Epithelial cell of proximal tubule (primary cell): ENCODE results near the gene TP53AIP1. TPM values are rescaled to one million over a fixed set of nuclear protein-coding genes. Genes with fewer than 3 reads are reported as not detected.

Experiments
- DNase-seq: peaks from one replicate; pipeline ENCODE4 v3.0.0-alpha.2; 2011; ENCODE audit warnings: low read depth
- H3K4me3 ChIP-seq: 2 replicates; pipeline ENCODE4 v1.5.1; 2011; ENCODE audit warnings: low read depth, mild to moderate bottlenecking, low read length
- total RNA-seq: library from RNA; depleted of rRNA; stranded (reverse); fragments of >200 nt; gene quantifications from 2 replicates; pipeline ENCODE4 v1.2.3, GENCODE V29; 2015
- TF ChIP-seq, protein P1 (sequence below): conservative IDR thresholded peaks from 2 replicates; pipeline ENCODE4 v1.5.1; 2012; ENCODE audit warnings: low read depth, mild to moderate bottlenecking, low read length

The TP53AIP1 gene
- total RNA-seq, 1 donor from 2014 or later = not detected

DNA sequence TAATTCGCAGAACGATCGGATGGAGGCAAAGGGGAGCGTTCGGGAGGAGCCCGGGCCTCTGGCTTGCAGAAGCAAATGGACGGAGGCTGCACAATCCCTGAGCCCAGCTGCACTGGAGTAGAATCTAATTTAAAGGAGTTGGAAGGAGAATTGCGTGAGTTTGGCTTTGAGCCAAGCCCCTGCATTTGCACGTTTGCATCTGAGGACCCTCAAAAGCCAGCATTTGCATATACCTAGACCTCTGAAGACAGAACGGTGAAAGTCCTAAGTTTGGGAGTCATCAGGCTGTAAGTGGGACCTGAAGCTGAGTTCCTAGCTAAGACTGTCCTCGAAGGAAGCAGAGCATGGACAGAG, 15.6 kb downstream of the TP53AIP1 start:
- H3K4me3 ChIP-seq = no peak overlapping the region
- no peak for DNase-seq
- TF ChIP-seq, protein P1, sequence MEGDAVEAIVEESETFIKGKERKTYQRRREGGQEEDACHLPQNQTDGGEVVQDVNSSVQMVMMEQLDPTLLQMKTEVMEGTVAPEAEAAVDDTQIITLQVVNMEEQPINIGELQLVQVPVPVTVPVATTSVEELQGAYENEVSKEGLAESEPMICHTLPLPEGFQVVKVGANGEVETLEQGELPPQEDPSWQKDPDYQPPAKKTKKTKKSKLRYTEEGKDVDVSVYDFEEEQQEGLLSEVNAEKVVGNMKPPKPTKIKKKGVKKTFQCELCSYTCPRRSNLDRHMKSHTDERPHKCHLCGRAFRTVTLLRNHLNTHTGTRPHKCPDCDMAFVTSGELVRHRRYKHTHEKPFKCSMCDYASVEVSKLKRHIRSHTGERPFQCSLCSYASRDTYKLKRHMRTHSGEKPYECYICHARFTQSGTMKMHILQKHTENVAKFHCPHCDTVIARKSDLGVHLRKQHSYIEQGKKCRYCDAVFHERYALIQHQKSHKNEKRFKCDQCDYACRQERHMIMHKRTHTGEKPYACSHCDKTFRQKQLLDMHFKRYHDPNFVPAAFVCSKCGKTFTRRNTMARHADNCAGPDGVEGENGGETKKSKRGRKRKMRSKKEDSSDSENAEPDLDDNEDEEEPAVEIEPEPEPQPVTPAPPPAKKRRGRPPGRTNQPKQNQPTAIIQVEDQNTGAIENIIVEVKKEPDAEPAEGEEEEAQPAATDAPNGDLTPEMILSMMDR = no peak

DNA sequence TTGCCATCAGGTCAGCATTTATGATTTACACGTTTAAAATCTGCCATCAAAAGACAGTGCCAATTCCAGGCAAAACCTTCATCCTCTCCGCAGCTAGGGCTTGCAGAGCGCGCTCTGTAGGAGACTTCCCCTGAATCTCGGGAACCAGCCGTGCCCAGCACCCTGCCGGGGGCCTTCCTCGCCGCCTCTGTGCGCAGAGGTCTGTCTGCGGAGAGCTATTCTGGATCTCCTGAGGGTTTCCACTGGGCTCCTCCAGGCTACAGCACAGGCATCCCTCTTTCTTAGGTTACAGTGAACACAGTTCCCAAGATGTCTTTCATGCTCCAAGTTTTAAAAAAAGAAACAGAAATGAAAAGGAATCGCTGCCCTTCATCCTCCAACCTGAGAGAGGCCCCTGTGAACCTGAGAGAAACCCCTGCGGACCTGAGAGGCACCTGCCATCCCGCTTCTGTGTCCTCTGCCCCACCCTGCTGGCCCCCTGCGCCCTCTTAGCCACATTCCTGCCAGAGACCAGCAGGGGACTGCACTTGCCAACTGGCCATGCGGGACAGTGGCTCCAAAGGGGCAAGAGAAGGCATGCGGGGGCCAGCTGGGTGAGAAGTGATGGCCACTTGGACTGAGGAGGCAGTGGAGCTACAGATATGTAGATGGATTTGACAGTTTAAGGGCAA, 16.1 kb downstream of the TP53AIP1 start:
- TF ChIP-seq, protein P1 = no peak
- H3K4me3 ChIP-seq = no peak overlapping the region
- no peak for DNase-seq

DNA sequence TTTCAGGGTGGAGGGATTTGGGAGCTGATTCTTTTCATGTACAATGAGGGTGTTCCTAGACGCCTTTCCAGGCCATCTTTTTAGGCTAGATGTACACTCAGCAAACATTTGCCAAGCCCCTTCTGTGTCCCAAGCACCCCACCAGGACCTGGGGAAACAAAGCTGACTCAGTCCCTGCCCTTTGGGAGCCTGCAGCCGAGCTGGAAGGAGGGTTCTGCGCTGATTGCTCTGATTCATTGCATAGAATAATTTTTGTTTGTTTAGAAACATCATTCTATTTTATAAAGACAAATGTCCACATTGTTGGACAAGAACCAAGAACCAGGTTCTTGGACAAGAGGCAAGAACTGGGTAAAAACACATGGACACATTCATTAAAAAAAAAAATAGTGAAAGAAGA, 16.7 kb downstream of the TP53AIP1 start:
- TF ChIP-seq, protein P1 = no peak
- no peak for DNase-seq
- H3K4me3 ChIP-seq = no peak overlapping the region

DNA sequence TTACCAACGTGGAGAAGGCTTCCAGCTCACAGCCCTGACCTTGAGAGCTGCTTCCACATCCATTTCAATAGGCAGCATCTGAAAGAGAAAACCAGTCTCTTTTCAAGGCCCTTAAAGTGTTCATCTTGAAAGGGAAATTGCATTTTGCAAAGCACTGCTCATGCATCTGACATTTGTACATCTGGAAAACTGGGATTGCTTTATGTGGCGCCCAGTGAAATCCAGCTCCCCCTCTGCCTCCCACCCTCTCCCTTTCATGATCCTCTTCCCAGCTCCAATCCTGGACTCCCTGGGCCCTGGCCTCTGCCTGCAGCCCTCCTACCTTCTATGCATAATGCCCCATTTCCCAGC, 17.4 kb downstream of the TP53AIP1 start:
- TF ChIP-seq, protein P1 = no peak
- H3K4me3 ChIP-seq = no peak overlapping the region
- DNase-seq = no peak

DNA sequence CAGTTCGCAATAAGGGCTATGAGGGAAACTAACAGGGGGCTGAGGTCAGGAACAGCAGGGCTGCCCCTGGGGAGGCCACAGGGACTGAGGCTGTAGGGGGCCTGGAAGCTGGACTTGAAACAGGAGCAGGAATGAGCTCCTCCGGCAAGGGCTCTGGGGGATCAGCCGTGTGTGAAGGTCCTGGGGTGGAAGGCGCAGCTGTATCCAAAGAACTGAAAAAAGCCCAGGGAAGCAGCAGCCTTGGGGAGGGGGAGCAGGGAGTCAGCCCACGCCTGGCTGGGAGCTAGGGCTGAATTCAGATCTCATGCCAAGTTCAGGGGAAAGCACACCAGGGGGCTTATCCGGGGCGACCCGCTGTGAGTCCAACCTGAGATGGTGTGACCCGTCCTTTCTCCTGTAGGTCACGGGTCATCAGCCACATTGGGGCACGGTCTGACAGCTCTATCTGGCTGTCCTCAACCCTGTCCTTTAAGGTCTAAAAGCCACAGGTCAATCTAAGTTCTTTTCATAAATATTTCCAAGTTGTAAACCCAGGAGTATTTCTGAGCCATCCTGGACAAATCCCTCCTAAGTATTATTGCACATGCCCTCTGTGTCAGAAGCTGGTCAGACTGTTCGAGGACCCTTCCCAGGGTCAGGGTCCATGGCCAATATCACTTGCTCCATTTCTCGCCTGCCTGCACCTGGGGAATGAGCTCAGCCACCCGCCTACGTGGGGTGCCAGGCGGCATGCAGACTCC, 18.0 kb downstream of the TP53AIP1 start:
- TF ChIP-seq, protein P1 = no peak
- DNase-seq = no peak
- no peak overlapping the region for H3K4me3 ChIP-seq

DNA sequence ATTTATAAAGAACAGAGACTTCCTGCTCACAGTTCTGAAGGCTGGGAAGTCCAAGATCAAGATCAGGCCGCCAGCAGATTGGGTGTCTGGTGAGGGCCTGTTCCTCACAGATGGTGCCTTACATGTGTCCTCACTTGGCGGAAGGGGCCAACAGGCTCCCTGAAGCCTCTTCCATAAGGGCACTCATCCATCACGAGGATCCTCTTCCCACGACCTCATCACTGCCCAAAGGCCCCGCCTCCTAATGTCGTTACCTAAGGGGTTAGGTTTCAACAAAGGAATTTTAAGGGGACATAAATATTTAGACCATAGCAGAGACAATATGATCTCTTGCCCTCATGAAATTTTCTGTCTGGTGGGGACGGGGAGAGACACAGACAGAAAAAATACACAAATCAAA, 18.6 kb downstream of the TP53AIP1 start:
- TF ChIP-seq, protein P1 = no peak
- no peak for DNase-seq
- no peak overlapping the region for H3K4me3 ChIP-seq

DNA sequence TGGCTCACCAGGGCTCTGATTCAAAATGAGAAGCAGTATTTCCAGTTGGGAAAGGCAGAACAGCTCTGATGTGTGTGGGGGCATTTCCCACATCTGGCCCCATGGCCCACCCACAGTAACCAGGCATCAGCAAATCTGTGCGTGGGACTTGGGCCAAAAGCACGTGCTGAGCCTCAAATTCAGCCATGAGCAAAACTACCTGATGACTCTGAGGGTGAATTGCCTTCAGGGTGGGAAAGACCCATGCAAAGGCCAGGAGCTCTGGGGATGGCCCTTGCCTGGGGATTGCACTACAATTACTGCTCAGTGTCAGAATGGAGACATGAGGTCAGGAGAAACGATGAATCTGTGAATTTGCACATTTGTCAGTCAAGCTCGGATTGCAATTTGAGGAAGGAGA, 20.9 kb downstream of the TP53AIP1 start:
- TF ChIP-seq, protein P1 = no peak
- no peak overlapping the region for H3K4me3 ChIP-seq
- no peak for DNase-seq
